Measurements from ENCODE around the gene AKAP7. TPM values are rescaled to one million over a fixed set of nuclear protein-coding genes. Genes with fewer than 3 reads are reported as not detected.

AKAP7 gene
- total RNA-seq, 4 donors from 2014 or later, result 6.2 to 18.7 (median 8.4) TPM

- no peak for TF ChIP-seq EP300 (IDR thresholded peaks at IDR 0.05)
- no peak for TF ChIP-seq CTCF (IDR thresholded peaks at IDR 0.05)
- TF ChIP-seq POLR2AphosphoS5 (IDR thresholded peaks at IDR 0.05), result no peak
- TF ChIP-seq POLR2A (IDR thresholded peaks at IDR 0.05; ENCODE audit: low read depth), result no peak
- 85% methylated on average over 1 of the region's 1 CpG for WGBS
Observed at GRCh38 chr6:131172222-131172621, 37.0 kb downstream of the AKAP7 start.

GRCh38 chr6:131173680-131174079 lies 38.4 kb downstream of the AKAP7 start:
- H3K4me3 ChIP-seq, result no peak overlapping the region
- no peaks in the 10 kb centered on the region for H3K9me3 ChIP-seq
- H3K27ac ChIP-seq (replicated peaks in 1 of 4), result no peak overlapping the region
- intact Hi-C loops (cut with DNase I), result no loop called here
- WGBS, result 77% methylated on average over 1 of the region's 1 CpG
- no peak for DNase-seq (ENCODE audit: extremely low spot score)
- no peaks in the 10 kb centered on the region for H3K4me1 ChIP-seq
- TF ChIP-seq CTCF (IDR thresholded peaks at IDR 0.05), result no peak
- TF ChIP-seq EP300 (IDR thresholded peaks at IDR 0.05), result no peak
- H3K27me3 ChIP-seq, result no peaks in the 10 kb centered on the region
- peaks cover 3 to 31% (median 10%) of the 10 kb centered on the region in 4 donors for H3K36me3 ChIP-seq

More at GRCh38 chr6:131172222-131172621, 37.0 kb downstream of the AKAP7 start:
- no peak overlapping the region for H3K4me3 ChIP-seq
- peaks cover under 1 to 18% (median 6%) of the 10 kb centered on the region in 4 donors for H3K36me3 ChIP-seq
- no peaks in the 10 kb centered on the region for H3K9me3 ChIP-seq
- H3K27ac ChIP-seq (replicated peaks in 1 of 4), result no peak overlapping the region
- no peaks in the 10 kb centered on the region for H3K4me1 ChIP-seq
- no peak for DNase-seq (ENCODE audit: extremely low spot score)
- intact Hi-C loops (cut with DNase I), result no loop called here
- no peaks in the 10 kb centered on the region for H3K27me3 ChIP-seq

- Histone ChIP-seq H3K27ac (replicated peaks in 1 of 4) (no peak overlapping the region), H3K27me3 (no peaks in the 10 kb centered on the region), H3K9me3 (no peaks in the 10 kb centered on the region), H3K4me1 (no peaks in the 10 kb centered on the region), H3K36me3 (peaks cover 0 to 31% (median 12%) of the 10 kb centered on the region in 4 donors), H3K4me3 (no peak overlapping the region)
- TF ChIP-seq EP300 (IDR thresholded peaks at IDR 0.05) (no peak), POLR2A (IDR thresholded peaks at IDR 0.05; ENCODE audit: low read depth) (no peak), CTCF (IDR thresholded peaks at IDR 0.05) (no peak), POLR2AphosphoS5 (IDR thresholded peaks at IDR 0.05) (no peak)
- WGBS, result 89% methylated on average over 2 of the region's 2 CpGs
- intact Hi-C loops (cut with DNase I), result no loop called here
- DNase-seq (ENCODE audit: extremely low spot score), result no peak
Observed at GRCh38 chr6:131175564-131175963, 40.3 kb downstream of the AKAP7 start.

GRCh38 chr6:131177996-131178395 lies 42.7 kb downstream of the AKAP7 start:
- Histone ChIP-seq H3K27ac (replicated peaks in 1 of 4) (no peak overlapping the region), H3K9me3 (no peaks in the 10 kb centered on the region), H3K27me3 (no peaks in the 10 kb centered on the region), H3K36me3 (peaks cover 0 to 31% (median 12%) of the 10 kb centered on the region in 4 donors), H3K4me3 (no peak overlapping the region), H3K4me1 (no peaks in the 10 kb centered on the region)
- WGBS, result 94% methylated on average over 6 of the region's 6 CpGs
- DNase-seq (ENCODE audit: extremely low spot score), result no peak
- intact Hi-C loops (cut with DNase I), result no loop called here
- no peak for TF ChIP-seq POLR2A (IDR thresholded peaks at IDR 0.05; ENCODE audit: low read depth)

- Histone ChIP-seq H3K27ac (replicated peaks in 1 of 4) (no peak overlapping the region), H3K36me3 (peaks cover 3 to 33% (median 19%) of the 10 kb centered on the region in 4 donors), H3K9me3 (no peaks in the 10 kb centered on the region), H3K4me1 (no peaks in the 10 kb centered on the region), H3K27me3 (no peaks in the 10 kb centered on the region), H3K4me3 (no peak overlapping the region)
- TF ChIP-seq POLR2A (IDR thresholded peaks at IDR 0.05; ENCODE audit: low read depth), result no peak
- no peak for TF ChIP-seq POLR2AphosphoS5 (IDR thresholded peaks at IDR 0.05)
- TF ChIP-seq CTCF (IDR thresholded peaks at IDR 0.05), result peak in 2 of 3 experiments; percentile 19 to 29
- WGBS, result 46% methylated on average over 5 of the region's 5 CpGs
- DNase-seq (ENCODE audit: extremely low spot score), result no peak
- intact Hi-C loops (cut with DNase I), result no loop called here
Observed at GRCh38 chr6:131182991-131183425, 47.7 kb downstream of the AKAP7 start.
